ENCODE results near the gene PHKG1.
A peak's percentile ranks its signal among the peaks of the same experiment; 100 is the strongest.
"Not testable (repeated sequence)": the region's sequence is repeated elsewhere in the genome, so short reads cannot be mapped to it uniquely, and the experiment has no call there.

Gene PHKG1

GRCh38 chr7:56092789-56093531 is at the start of gene PHKG1:
Gene PHKG1 (minus strand): TSS chr7:56092952. CDS start chr7:56088941, 4,011 bp downstream.
- TF ChIP-seq GATA1 (IDR thresholded peaks at IDR 0.05; ENCODE audit: low read depth, low read length): no peak
- TF ChIP-seq POLR2A (IDR thresholded peaks at IDR 0.05; ENCODE audit: low read length): no peak
- DNase-seq: no peak

GRCh38 chr7:56131062-56131461 is 38.3 kb upstream of the PHKG1 start:
- DNase-seq: not testable (repeated sequence)

GRCh38 chr7:56127241-56127975 is 34.7 kb upstream of the PHKG1 start:
- no peak for DNase-seq
- TF ChIP-seq GATA1 (IDR thresholded peaks at IDR 0.05; ENCODE audit: low read depth, low read length): no peak
- no peak for TF ChIP-seq POLR2A (IDR thresholded peaks at IDR 0.05; ENCODE audit: low read length)

- no peak for DNase-seq
- TF ChIP-seq GATA1 (IDR thresholded peaks at IDR 0.05; ENCODE audit: low read depth, low read length): no peak
- no peak for TF ChIP-seq POLR2A (IDR thresholded peaks at IDR 0.05; ENCODE audit: low read length)
Observed at GRCh38 chr7:56125831-56126230, 33.1 kb upstream of the PHKG1 start.

- TF ChIP-seq POLR2A (IDR thresholded peaks at IDR 0.05; ENCODE audit: low read length) (no peak), GATA1 (IDR thresholded peaks at IDR 0.05; ENCODE audit: low read depth, low read length) (no peak)
- DNase-seq: no peak
Observed at GRCh38 chr7:56124981-56125380, 32.2 kb upstream of the PHKG1 start.

GRCh38 chr7:56121440-56121839 is 28.7 kb upstream of the PHKG1 start:
- no peak for TF ChIP-seq GATA1 (IDR thresholded peaks at IDR 0.05; ENCODE audit: low read depth, low read length)
- no peak for TF ChIP-seq POLR2A (IDR thresholded peaks at IDR 0.05; ENCODE audit: low read length)
- no peak for DNase-seq

GRCh38 chr7:56115852-56116538 is 23.2 kb upstream of the PHKG1 start, which contains the start of gene NUPR2:
Gene NUPR2 (minus strand): TSS chr7:56116417. CDS start chr7:56116314, 103 bp downstream.
- TF ChIP-seq POLR2A (IDR thresholded peaks at IDR 0.05; ENCODE audit: low read length) (no peak), GATA1 (IDR thresholded peaks at IDR 0.05; ENCODE audit: low read depth, low read length) (no peak)
- DNase-seq: no peak

- DNase-seq: not testable (repeated sequence)
Observed at GRCh38 chr7:56112244-56112643, 19.5 kb upstream of the PHKG1 start.

GRCh38 chr7:56110611-56111010 is 17.9 kb upstream of the PHKG1 start:
- no peak for DNase-seq
- TF ChIP-seq POLR2A (IDR thresholded peaks at IDR 0.05; ENCODE audit: low read length) (no peak), GATA1 (IDR thresholded peaks at IDR 0.05; ENCODE audit: low read depth, low read length) (no peak)

- TF ChIP-seq GATA1 (IDR thresholded peaks at IDR 0.05; ENCODE audit: low read depth, low read length) (no peak), POLR2A (IDR thresholded peaks at IDR 0.05; ENCODE audit: low read length) (no peak)
- DNase-seq: no peak
Observed at GRCh38 chr7:56107954-56108258, 15.2 kb upstream of the PHKG1 start.

- TF ChIP-seq GATA1 (IDR thresholded peaks at IDR 0.05; ENCODE audit: low read depth, low read length) (no peak), POLR2A (IDR thresholded peaks at IDR 0.05; ENCODE audit: low read length) (peak; percentile 91)
- DNase-seq: peak; percentile 97 to 99
Observed at GRCh38 chr7:56106108-56107073, 13.6 kb upstream of the PHKG1 start, which contains the start of gene CHCHD2. Gene CHCHD2 (minus strand): TSS chr7:56106476. CDS start chr7:56106413, 63 bp downstream.

- TF ChIP-seq GATA1 (IDR thresholded peaks at IDR 0.05; ENCODE audit: low read depth, low read length) (no peak), POLR2A (IDR thresholded peaks at IDR 0.05; ENCODE audit: low read length) (no peak)
- DNase-seq: peak; percentile 68 to 73
Observed at GRCh38 chr7:56105508-56105907, 12.8 kb upstream of the PHKG1 start.

GRCh38 chr7:56104138-56104537 is 11.4 kb upstream of the PHKG1 start:
- not testable (repeated sequence) for DNase-seq

- TF ChIP-seq POLR2A (IDR thresholded peaks at IDR 0.05; ENCODE audit: low read length) (no peak), GATA1 (IDR thresholded peaks at IDR 0.05; ENCODE audit: low read depth, low read length) (no peak)
- DNase-seq: no peak
Observed at GRCh38 chr7:56099653-56100052, 6.9 kb upstream of the PHKG1 start.

- DNase-seq: not testable (repeated sequence)
Observed at GRCh38 chr7:56098187-56099008, 5.6 kb upstream of the PHKG1 start.

Measured in erythroblast (primary cell).